DMS153 (cell line): ENCODE results near the gene PRSS56.
"Not testable (repeated sequence)": the region's sequence is repeated elsewhere in the genome, so short reads cannot be mapped to it uniquely, and the experiment has no call there.

ENCODE experiments used
- DNase-seq: peaks from one replicate; lab custom pipeline; 2025; lab: John Stamatoyannopoulos, UW

The PRSS56 gene

GRCh38 chr2:232541961-232542714 is 21.9 kb downstream of the PRSS56 start:
- no peak for DNase-seq

- DNase-seq, result no peak
Measured at GRCh38 chr2:232542715-232543467, 22.7 kb downstream of the PRSS56 start.

DNA sequence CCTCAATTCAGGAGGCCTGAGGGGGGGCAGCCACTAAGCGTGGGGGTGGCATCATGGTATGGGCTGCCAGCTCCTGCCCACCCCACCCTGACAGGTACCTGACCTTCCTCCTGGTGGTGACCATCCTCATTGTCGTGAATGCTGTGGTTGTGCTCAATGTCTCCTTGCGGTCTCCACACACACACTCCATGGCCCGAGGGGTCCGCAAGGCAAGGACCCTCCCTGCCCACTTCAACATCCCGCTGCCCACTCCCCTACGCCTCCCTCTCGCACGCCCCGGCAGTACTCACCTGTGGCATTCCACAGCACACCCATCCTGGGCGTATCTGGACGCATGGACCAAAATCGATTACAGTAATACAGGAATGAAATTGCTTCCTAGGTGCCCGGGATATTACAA is 23.3 kb downstream of the PRSS56 start:
- no peak for DNase-seq

GRCh38 chr2:232543928-232544631 is 23.9 kb downstream of the PRSS56 start:
- no peak for DNase-seq

- DNase-seq, result no peak
Measured at GRCh38 chr2:232544674-232545073, 24.5 kb downstream of the PRSS56 start.

- no peak for DNase-seq
Measured at GRCh38 chr2:232545511-232546375, 25.6 kb downstream of the PRSS56 start.

DNA sequence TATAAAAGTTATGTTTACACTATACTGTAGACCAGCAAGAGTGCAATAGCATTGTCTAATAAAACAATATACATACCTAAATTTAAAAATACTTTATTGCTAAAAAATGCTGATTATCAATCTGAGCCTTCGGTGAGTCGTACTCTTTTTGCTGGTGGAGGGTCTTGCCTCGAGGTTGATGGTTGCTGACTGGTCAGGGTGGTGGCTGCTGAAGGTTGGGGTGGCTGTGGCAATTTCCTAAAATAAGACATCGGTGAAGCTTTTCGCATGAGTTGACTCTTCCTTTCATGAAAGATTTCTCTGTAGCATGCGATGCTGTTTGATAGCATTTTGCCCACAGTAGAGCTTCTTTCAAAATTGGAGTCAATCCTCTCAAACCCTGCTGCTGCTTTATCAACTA is 27.8 kb downstream of the PRSS56 start:
- no peak for DNase-seq

DNA sequence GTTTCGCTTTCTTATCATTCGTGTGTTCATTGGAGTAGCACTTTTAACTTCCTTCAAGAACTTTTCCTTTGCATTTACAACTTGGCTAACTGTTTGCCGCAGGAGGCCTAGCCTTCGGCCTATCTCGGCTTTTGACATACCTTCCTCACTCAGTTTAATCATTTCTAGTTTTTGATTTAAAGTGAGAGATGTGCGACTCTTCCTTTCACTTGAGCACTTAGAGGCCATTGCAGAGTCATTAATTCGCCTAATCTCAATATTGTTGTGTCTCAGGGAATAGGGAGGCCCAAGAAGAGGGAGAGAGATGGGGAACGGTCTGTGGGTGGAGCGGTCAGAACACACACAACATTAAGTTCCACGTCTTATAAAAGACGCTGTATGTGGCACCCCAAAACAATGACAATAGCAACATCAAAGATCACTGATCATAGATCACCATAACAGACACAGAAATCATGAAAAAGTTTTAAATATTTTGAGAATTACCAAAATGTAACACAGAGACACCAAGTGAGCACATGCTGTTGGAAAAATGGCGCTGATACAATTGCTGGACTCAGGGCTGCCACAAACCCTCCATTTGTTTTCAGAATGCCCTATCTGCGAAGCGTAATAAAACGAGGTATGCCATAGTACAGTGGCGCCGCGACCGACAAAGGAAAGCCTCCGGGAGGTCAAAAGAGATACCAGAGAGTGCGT is 29.6 kb downstream of the PRSS56 start:
- no peak for DNase-seq

- DNase-seq, result peak; percentile 80
Measured at GRCh38 chr2:232550354-232551249, 30.4 kb downstream of the PRSS56 start, which contains the start of the genes EIF4E2 and TIGD1. Gene EIF4E2 (plus strand): TSS chr2:232550689. CDS start chr2:232550725, 36 bp downstream. Gene TIGD1 (minus strand): TSS chr2:232550557. CDS start chr2:232549882, 675 bp downstream.

- no peak for DNase-seq
Measured at GRCh38 chr2:232551250-232551638, 31.1 kb downstream of the PRSS56 start.

DNA sequence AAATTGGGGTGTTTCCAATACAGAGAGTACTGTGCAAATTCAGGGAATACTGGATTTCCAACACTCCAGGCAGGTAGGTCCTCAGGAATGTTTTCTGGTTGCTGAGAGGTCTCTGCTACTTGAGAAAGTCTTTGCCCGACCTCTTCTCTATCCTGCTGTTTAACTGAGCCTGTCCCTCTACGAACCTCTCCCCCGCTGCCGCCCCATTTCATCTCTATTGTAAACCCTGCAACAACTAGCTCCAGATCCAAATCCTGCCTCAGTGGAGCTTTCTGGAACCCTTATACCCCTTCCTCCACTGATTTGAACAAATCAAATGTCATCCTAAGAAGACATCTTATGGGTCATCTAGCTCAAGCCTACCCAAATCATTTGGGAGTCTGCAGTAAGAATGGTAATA is 31.6 kb downstream of the PRSS56 start:
- no peak for DNase-seq

- DNase-seq, result no peak
Measured at GRCh38 chr2:232556426-232556825, 36.2 kb downstream of the PRSS56 start.

DNA sequence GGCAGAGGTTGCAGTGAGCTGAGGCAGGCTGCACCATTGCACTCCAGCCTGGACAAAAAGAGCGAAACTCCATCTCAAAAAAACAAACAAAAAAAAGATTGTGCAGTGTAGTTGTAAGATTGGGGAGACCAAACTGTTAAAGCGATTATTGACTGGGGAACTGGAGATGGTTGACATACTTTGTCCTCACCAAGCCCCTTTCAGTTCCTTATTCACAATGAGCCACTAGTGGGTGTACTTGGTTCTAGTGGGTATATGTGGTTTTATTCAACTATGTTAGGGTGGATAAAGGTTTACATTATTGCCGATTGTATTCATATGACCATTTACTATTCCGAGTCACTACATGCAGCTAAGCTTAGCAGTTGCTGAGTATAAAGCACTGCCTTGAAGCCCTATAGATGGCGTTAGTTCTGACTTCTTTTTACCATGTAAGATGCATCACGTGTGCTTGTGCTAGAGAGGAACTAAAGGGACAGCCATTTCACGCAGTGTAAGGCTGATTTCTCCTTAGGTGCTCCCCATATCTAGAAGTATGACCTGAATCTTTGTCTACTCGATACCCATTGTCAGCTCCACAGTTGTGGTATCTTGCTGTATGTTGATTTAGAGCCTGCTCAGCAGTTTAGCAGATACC is 42.4 kb downstream of the PRSS56 start:
- no peak for DNase-seq

- no peak for DNase-seq
Measured at GRCh38 chr2:232563580-232563979, 43.4 kb downstream of the PRSS56 start.

- no peak for DNase-seq
Measured at GRCh38 chr2:232567721-232568120, 47.5 kb downstream of the PRSS56 start.

GRCh38 chr2:232568161-232568560 is 48.0 kb downstream of the PRSS56 start:
- no peak for DNase-seq

GRCh38 chr2:232569541-232569940 is 49.4 kb downstream of the PRSS56 start:
- DNase-seq, result no peak

DNA sequence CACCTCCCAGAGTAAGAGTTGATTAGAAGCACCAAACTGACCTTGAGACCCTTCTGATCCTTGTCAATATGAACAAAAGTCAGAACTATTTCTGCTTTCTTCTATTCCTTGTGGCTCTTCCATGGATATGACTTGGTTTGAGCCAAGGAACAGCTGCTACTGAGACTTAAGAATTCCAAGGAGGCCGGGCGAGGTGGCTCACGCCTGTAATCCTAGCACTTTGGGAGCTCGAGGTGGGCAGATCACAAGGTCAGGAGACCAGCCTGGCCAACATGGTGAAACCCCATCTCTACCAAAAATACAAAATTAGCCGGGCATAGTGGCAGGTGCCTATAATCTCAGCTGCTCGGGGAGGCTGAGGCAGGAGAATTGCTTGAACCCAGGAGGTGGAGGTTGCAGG is 50.3 kb downstream of the PRSS56 start:
- not testable (repeated sequence) for DNase-seq

- DNase-seq, result no peak
Measured at GRCh38 chr2:232571026-232571474, 50.9 kb downstream of the PRSS56 start.
